ENCODE data around the gene SLC6A20. TPM values are rescaled to one million over a fixed set of nuclear protein-coding genes. Genes with fewer than 3 reads are reported as not detected.

The SLC6A20 gene
- total and polyA plus RNA-seq, 12 donors, result 0.06 to 0.09 TPM; not detected in 10

GRCh38 chr3:45741247-45741646 lies 55.1 kb downstream of the SLC6A20 start:
- H3K9me3 ChIP-seq, result no peaks in the 10 kb centered on the region
- peaks cover 0 to 100% (median 66%) of the 10 kb centered on the region in 9 donors for H3K36me3 ChIP-seq
- no peak for DNase-seq
- no peak overlapping the region for H3K27ac ChIP-seq
- intact Hi-C loops (cut with DNase I), result no loop called here
- no peak overlapping the region for H3K4me3 ChIP-seq
- H3K4me1 ChIP-seq, result peaks cover 0 to 15% (median 0%) of the 10 kb centered on the region in 9 donors
- ATAC-seq, result no peak
- H3K27me3 ChIP-seq, result no peaks in the 10 kb centered on the region
- no peak for TF ChIP-seq CTCF (IDR thresholded peaks at IDR 0.05)

GRCh38 chr3:45739991-45740390 lies 56.3 kb downstream of the SLC6A20 start:
- no peak for DNase-seq
- Histone ChIP-seq H3K4me1 (peaks cover 0 to 15% (median 0%) of the 10 kb centered on the region in 9 donors), H3K27me3 (no peaks in the 10 kb centered on the region), H3K4me3 (no peak overlapping the region), H3K9me3 (no peaks in the 10 kb centered on the region), H3K36me3 (peaks cover 0 to 100% (median 69%) of the 10 kb centered on the region in 9 donors), H3K27ac (no peak overlapping the region)
- no peak for ATAC-seq
- intact Hi-C loops (cut with DNase I), result no loop called here
- no peak for TF ChIP-seq CTCF (IDR thresholded peaks at IDR 0.05)
- 82 to 94% methylated on average over 2 of the region's 2 CpGs for WGBS, 2 donors

- peak in 1 of 8 donors; percentile 26 for ATAC-seq
- Histone ChIP-seq H3K27ac (no peak overlapping the region), H3K4me3 (no peak overlapping the region), H3K4me1 (peaks cover 0 to 14% (median 0%) of the 10 kb centered on the region in 9 donors), H3K27me3 (no peaks in the 10 kb centered on the region), H3K9me3 (no peaks in the 10 kb centered on the region), H3K36me3 (peaks cover 0 to 100% (median 64%) of the 10 kb centered on the region in 9 donors)
- DNase-seq, result no peak
- 82 to 87% methylated on average over 2 of the region's 2 CpGs for WGBS, 2 donors
- TF ChIP-seq CTCF (IDR thresholded peaks at IDR 0.05), result no peak
- intact Hi-C loops (cut with DNase I), result no loop called here
These were observed 59.1 kb downstream of the SLC6A20 start for GRCh38 chr3:45737234-45737633.

GRCh38 chr3:45736707-45737106 lies 59.6 kb downstream of the SLC6A20 start:
- no peaks in the 10 kb centered on the region for H3K27me3 ChIP-seq
- peaks cover 0 to 100% (median 66%) of the 10 kb centered on the region in 9 donors for H3K36me3 ChIP-seq
- no peak overlapping the region for H3K4me3 ChIP-seq
- peak in 1 of 8 donors; percentile 17 for ATAC-seq
- DNase-seq, result no peak
- TF ChIP-seq CTCF (IDR thresholded peaks at IDR 0.05), result no peak
- intact Hi-C loops (cut with DNase I), result no loop called here
- H3K4me1 ChIP-seq, result peaks cover 0 to 9% (median 0%) of the 10 kb centered on the region in 9 donors
- H3K27ac ChIP-seq, result no peak overlapping the region
- H3K9me3 ChIP-seq, result no peaks in the 10 kb centered on the region
